Inferior parietal cortex (tissue), 1 donor: ENCODE results near the gene HK1.

Source experiments
- DNase-seq: peaks from one replicate; pipeline ENCODE4 v3.0.0-alpha.2; 2016; ENCODE audit errors: extremely low spot score

HK1 gene

DNA sequence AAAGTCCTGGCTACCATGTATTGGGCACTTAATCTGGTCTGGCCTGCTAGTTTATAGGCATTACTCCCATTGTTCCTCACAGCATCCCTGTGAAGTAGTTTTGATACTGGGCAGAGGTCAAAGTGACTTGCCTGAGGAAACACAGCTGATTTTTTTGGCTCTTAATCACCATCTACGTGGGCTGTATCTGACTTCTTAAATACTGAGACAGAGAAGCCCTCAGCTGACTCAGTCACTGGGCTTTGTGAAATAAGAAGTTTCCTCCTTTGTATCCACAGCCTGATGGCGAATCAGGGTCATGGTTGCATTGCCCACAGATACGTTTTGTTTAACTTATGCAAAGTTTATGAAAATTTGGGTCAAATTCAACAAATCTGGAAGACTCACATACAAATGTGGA, 125.2 kb downstream of the HK1 start:
- no peak for DNase-seq

DNA sequence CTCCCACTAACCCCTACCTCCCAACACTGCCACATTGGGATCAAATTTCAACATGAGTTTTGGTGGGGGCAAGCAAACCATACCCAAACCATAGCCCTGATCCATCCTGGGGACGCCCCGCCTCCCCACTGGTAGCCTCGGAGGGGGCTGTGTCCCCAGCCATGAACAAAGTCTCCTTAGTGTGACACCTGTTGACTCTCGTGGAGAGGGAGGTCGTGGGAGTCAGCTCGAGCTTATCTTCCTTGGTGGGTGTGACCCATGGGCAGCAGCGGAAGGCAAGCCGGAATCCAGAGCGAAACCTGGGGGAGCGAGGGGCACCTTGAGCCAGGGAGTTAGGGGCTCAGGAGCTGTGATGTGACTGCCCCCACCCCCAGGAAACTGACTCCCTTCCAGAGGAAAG, 126.5 kb downstream of the HK1 start:
- no peak for DNase-seq

- DNase-seq, result no peak
Measured at GRCh38 chr10:69405221-69405620, 126.9 kb downstream of the HK1 start.

GRCh38 chr10:69406302-69406811, 128.1 kb downstream of the HK1 start:
- DNase-seq, result no peak

- no peak for DNase-seq
Measured at GRCh38 chr10:69406816-69407580, 128.7 kb downstream of the HK1 start.

- no peak for DNase-seq
Measured at GRCh38 chr10:69407621-69408301, 129.5 kb downstream of the HK1 start.

DNA sequence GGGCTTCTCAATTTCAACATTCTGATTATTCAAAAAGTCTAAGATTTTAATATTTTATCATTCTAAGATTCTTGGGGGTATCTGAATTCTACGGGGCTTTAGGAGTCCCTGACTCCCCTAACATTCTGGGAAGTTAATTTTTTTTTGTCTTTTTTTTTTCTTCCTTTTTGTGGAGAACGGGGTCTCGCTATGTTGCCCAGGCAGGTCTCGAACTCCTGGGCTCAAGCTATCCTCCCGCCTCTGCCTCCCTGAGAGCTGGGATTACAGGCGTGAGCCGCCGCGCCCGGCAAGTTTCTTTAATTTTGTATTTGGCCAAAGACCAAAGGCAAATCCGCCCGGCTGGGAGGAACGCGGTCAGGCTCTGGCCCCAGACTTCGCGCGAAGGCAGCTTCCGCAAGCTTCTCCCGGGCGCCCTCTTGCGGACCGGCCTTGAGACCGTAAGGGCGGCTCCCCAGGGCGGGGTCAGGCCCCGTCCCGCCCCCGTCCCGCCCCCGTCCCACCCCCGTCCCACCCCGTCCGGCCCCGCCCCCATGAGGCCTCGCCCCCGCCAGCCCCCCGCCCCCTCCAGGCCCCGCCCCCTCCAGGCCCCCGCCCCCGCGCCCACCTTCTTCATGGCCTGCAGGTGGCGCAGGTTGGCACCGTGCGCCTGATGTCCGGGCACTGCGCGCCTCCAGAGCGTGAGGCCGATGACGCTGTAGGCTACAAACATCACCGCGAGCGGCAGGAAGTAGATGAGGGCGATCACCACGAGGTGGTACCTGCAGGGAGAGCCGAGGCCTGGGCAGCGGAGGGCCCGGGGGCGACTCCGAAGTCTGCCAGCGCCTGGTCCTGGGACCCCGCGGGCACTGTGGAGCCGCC, 130.3 kb downstream of the HK1 start:
- peak; percentile 87 for DNase-seq

DNA sequence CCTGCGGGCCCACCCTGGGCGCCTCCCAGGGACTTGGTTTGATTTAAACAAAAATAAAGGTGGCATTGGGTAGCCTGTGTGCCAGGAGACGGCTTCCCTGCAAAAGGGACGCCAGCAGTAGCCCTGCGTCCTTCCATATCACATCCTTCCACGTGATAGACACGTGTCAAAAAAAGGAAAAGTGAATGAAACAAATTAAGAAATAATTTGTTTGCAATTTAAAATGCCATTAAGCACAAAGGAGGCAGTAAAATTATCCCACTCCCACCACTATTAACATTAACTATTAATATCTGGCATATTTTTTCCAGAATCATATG, 130.8 kb downstream of the HK1 start:
- peak; percentile 41 for DNase-seq

DNA sequence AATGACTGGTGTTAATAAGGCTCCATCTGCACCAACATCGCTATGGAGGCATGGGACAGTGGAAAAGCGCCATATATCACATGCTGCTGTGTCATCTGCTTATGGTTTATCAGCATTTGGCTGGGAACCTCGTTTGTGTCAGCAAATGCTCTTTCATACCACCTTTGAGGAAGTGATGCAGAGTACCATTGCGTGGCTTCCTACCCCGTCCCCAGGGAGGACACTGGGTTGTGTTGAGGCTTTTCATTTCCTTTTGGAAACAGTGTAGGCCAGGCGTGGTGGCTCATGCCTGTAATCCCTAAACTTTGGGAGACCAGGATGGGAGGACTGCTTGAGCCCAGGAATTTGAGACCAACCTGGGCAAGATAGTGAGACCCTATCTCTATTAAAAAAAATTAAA, 131.7 kb downstream of the HK1 start:
- DNase-seq, result no peak

DNA sequence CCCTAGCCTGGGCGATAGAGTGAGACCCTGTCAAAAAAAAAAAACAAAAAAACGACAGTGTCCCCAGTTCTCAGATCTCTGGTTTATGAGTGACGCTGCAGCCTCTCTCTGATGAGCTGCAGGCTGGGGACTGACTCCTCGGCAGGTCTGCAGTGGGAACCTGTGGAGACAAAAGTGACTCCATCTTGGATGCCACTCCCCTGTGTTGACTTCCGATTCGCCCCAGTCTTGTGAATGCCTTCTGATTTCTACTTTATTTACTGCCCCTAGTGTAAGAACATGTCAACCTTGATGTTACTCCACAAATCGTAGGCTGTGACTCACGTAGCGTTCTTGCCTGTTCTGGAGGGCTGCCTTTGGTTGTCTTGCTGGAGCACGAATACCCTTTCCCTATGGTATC, 132.2 kb downstream of the HK1 start:
- no peak for DNase-seq

DNA sequence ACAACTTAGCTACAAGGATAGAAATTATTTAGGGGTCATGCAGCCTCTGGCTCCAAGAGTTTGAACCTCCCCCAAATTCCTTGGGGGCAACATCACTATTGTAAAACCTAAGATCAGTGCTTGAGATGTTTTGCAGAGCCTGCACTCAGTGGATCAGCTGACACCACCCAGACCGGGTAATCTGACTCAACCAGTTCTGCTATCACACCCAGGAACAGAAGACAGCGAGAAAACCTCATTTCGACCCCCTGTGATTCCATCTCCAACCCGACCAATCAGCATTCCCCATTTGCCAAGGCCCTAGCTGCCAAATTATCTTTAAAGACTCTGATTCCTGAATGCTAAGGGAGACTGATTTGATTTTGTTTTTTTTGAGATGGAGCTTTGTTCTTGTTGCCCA, 133.2 kb downstream of the HK1 start:
- no peak for DNase-seq

GRCh38 chr10:69412232-69412790, 134.0 kb downstream of the HK1 start:
- DNase-seq, result no peak

DNA sequence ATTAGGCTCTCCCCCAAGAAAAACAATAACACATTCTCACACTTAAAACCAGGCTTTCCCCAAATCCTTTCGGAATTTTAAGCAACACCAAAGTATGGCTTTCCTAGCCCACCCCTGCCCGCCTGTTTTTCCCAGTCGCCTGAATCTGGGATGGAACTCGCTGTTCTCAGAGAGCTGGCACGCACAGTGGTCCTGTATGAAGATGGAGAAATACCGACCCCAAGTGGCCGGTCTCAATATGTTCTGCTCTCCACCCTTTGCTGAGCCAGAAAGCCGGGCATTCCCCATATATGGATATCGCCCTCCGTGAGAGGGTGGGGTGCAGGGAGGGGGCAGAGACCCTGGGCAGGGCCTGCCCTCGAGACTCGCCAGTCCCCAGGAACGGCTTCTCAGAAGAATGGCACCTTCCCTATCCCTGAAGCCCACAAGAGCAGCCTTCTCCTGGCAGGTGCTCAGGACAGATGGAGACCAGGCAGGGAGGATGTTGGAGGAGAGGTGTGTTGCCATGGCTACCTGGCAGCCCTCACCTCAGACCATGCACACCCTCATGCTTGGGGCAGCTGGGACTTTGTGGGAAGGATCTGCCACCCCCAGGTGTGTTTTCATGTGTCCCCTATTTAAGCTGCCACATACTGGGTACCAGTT, 135.0 kb downstream of the HK1 start:
- DNase-seq, result peak; percentile 70

DNA sequence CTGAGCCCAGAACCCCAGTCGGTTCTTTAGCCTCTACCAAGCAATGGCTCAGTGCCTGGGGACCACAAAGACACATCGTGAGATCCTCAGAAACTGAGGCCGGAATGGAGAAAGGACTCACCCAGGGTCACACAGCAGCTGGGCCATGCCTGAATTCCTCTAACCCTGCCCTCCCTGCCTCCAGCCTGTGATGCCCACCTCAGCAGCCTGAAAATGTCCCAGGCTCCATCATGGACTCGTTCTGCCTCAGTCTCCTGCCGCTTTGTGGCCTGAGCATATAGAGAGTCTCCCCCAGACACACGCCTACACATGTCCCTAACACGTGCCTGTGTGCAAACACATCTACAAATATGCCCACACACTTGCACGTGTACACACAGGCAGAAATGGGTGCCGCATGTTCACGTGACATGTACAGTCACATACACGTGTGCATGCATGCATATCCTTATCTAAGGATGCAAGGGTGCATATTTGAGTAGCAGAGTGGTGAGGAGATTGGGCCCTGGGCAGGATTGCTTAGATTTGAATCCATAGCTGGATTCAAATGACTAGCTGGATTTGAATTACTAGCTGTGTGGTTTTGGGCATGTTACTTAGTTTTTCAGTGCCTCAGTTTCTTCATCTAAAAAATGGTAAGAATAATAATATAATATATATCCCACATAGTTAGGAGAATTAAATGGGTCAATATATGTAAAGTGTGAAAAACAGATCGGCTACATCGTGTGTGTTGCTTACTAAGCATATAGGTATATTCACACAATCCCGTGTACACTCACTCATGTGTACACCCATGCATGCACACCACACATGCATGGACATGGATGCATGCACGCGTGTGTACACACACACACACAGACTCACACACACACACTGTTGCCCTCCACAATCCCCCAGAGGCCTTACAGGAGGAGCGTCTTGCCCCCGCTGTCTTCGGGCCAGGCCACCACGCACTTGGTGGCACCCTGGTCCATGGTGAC, 136.0 kb downstream of the HK1 start:
- DNase-seq, result no peak

DNA sequence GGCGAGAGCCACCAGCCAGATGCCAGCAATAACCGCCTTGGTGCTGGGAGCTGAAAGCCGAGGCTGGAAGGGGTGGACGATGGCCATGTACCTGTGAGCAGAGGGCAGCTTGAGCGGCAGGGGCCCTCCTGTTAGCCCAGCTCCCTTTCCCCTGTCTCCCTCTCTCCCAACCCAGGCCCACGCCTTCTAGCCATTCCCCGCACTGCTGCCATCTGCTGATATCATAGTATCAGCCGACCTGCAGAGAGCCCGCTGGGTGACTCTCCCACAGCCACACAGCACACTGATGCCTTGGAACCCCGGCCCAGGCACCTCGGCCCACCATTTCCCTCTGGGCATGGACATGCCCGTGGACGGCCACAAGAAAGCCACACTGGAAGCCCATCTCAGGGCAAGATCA, 136.8 kb downstream of the HK1 start:
- no peak for DNase-seq

- no peak for DNase-seq
Measured at GRCh38 chr10:69415951-69416350, 137.7 kb downstream of the HK1 start.

- no peak for DNase-seq
Measured at GRCh38 chr10:69416695-69417094, 138.4 kb downstream of the HK1 start, which contains the start of gene TACR2. TSS of gene TACR2 (minus strand) at chr10:69416918. CDS start at chr10:69416323, 595 bp downstream.

- no peak for DNase-seq
Measured at GRCh38 chr10:69417542-69417941, 139.2 kb downstream of the HK1 start.

DNA sequence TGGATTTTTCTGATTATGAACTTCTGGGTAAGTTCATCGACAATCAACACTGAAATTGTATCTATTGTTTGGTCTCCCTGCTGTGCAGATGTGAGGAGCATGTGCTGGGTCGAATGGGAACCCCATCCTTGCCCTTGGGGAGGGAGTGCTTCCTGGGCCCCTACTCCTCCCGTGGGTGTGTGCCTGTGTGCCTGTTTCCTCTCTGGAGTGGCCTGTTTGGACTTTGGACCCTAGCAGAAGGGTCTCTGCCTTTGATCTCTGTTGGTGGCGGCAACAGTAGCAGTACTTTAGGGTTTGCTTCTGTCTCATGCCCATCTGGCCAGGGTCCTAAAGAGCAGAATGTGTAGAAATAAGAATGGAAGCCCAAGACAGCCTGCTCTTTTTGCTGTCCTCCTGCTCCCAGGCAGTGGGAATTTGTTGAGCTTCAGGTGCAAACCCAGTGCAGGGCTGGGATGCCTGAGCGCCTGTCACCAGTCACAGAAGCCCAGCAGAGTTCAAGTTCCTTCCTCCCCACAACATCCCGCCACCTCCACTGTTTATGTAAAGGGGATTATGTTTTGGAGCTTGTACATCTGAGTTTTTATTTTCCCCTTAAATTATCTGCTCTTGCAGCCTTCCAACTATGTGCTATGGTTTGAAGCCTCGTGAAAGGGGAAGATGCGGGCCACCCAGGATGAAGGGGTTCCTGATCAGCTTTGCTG, 139.9 kb downstream of the HK1 start:
- no peak for DNase-seq
